Kidney epithelial cell (primary cell): ENCODE measurements around the gene E2F2. TPM values are rescaled to one million over a fixed set of nuclear protein-coding genes. Genes with fewer than 3 reads are reported as not detected.

Source experiments
- DNase-seq: peaks from one replicate; pipeline ENCODE4 v3.0.0-alpha.2; 2010; ENCODE audit warnings: low read depth
- H3K27me3 ChIP-seq: 2 replicates; pipeline ENCODE4 v1.6.0; 2011; ENCODE audit warnings: low read length; ENCODE audit not compliant: control insufficient read depth, insufficient read depth
- H3K36me3 ChIP-seq: 2 replicates; pipeline ENCODE4 v1.5.1; 2011; ENCODE audit warnings: low read length; ENCODE audit not compliant: control insufficient read depth, insufficient read depth
- H3K4me3 ChIP-seq: 2 replicates; pipeline ENCODE4 v1.5.1; 2011; ENCODE audit warnings: low read depth, mild to moderate bottlenecking, control low read depth, low read length
- CTCF ChIP-seq: IDR thresholded peaks from 2 replicates; pipeline ENCODE4 v1.5.1; 2011; ENCODE audit warnings: mild to moderate bottlenecking, moderate library complexity, low read length, control low read depth, inconsistent platforms; ENCODE audit not compliant: insufficient read depth, poor library complexity, severe bottlenecking
- total RNA-seq: library from RNA; depleted of rRNA; stranded (reverse); fragments of >200 nt; gene quantifications from 2 replicates; pipeline ENCODE4 v1.2.3, GENCODE V29; 2015

Gene E2F2
- total RNA-seq, 1 donor from 2014 or later: 0.13 TPM

GRCh38 chr1:23575226-23575810 is 44.3 kb upstream of the E2F2 start:
- H3K27me3 ChIP-seq: no peaks in the 10 kb centered on the region
- TF ChIP-seq CTCF: no peak
- H3K4me3 ChIP-seq: no peak overlapping the region
- no peaks in the 10 kb centered on the region for H3K36me3 ChIP-seq
- no peak for DNase-seq

- DNase-seq: no peak
- TF ChIP-seq CTCF: no peak
- H3K36me3 ChIP-seq: no peaks in the 10 kb centered on the region
- H3K27me3 ChIP-seq: no peaks in the 10 kb centered on the region
- no peak overlapping the region for H3K4me3 ChIP-seq
Measured at GRCh38 chr1:23574265-23574754, 43.3 kb upstream of the E2F2 start.

GRCh38 chr1:23573574-23574182 is 42.6 kb upstream of the E2F2 start:
- no peak for DNase-seq
- H3K36me3 ChIP-seq: no peaks in the 10 kb centered on the region
- H3K4me3 ChIP-seq: no peak overlapping the region
- no peak for TF ChIP-seq CTCF
- no peaks in the 10 kb centered on the region for H3K27me3 ChIP-seq

GRCh38 chr1:23571465-23571864 is 40.4 kb upstream of the E2F2 start:
- no peak for TF ChIP-seq CTCF
- Histone ChIP-seq H3K4me3 (no peak overlapping the region), H3K27me3 (no peaks in the 10 kb centered on the region), H3K36me3 (no peaks in the 10 kb centered on the region)
- DNase-seq: no peak

GRCh38 chr1:23570001-23570691 is 39.1 kb upstream of the E2F2 start:
- no peaks in the 10 kb centered on the region for H3K36me3 ChIP-seq
- no peak for TF ChIP-seq CTCF
- no peaks in the 10 kb centered on the region for H3K27me3 ChIP-seq
- no peak for DNase-seq
- no peak overlapping the region for H3K4me3 ChIP-seq
